DMS 273 treated with DMSO at 0.1 percent for 48 hours (cell line): Measurements from ENCODE around the gene HMGCR.
A peak's percentile ranks its signal among the peaks of the same experiment; 100 is the strongest.
"Not testable (repeated sequence)": the region's sequence is repeated elsewhere in the genome, so short reads cannot be mapped to it uniquely, and the experiment has no call there.

Experiments used
- DNase-seq: peaks from one replicate; lab custom pipeline; 2025; lab: John Stamatoyannopoulos, UW

The HMGCR gene

GRCh38 chr5:75336615-75337336 is at the start of gene HMGCR:
Gene HMGCR, plus strand, starts transcription at chr5:75337220. Its CDS starts 5,386 bp downstream, at chr5:75342606.
- peak; percentile 99 for DNase-seq

- not testable (repeated sequence) for DNase-seq
Observed at GRCh38 chr5:75291844-75292243, 45.2 kb upstream of the HMGCR start.

GRCh38 chr5:75300084-75300483 is 36.9 kb upstream of the HMGCR start:
- no peak for DNase-seq

- DNase-seq = no peak
Observed at GRCh38 chr5:75303419-75303818, 33.6 kb upstream of the HMGCR start.

GRCh38 chr5:75304486-75304885 is 32.5 kb upstream of the HMGCR start:
- DNase-seq = not testable (repeated sequence)

GRCh38 chr5:75306746-75307145 is 30.3 kb upstream of the HMGCR start:
- no peak for DNase-seq

- no peak for DNase-seq
Observed at GRCh38 chr5:75310212-75310611, 26.8 kb upstream of the HMGCR start.

- not testable (repeated sequence) for DNase-seq
Observed at GRCh38 chr5:75319148-75319547, 17.9 kb upstream of the HMGCR start.

- DNase-seq = no peak
Observed at GRCh38 chr5:75319638-75320037, 17.4 kb upstream of the HMGCR start.

- DNase-seq = no peak
Observed at GRCh38 chr5:75320371-75320770, 16.6 kb upstream of the HMGCR start.

- DNase-seq = no peak
Observed at GRCh38 chr5:75322066-75322465, 15.0 kb upstream of the HMGCR start.

GRCh38 chr5:75324791-75325190 is 12.2 kb upstream of the HMGCR start:
- DNase-seq = no peak

GRCh38 chr5:75325242-75325641 is 11.8 kb upstream of the HMGCR start:
- DNase-seq = no peak

- DNase-seq = no peak
Observed at GRCh38 chr5:75330404-75330803, 6.6 kb upstream of the HMGCR start.

- DNase-seq = no peak
Observed at GRCh38 chr5:75331095-75332090, 5.6 kb upstream of the HMGCR start.

- not testable (repeated sequence) for DNase-seq
Observed at GRCh38 chr5:75333759-75334158, 3.3 kb upstream of the HMGCR start.

- DNase-seq = not testable (repeated sequence)
Observed at GRCh38 chr5:75334413-75334812, 2.6 kb upstream of the HMGCR start.

- no peak for DNase-seq
Observed at GRCh38 chr5:75335486-75335885, 1.5 kb upstream of the HMGCR start.

- peak; percentile 88 for DNase-seq
Observed at GRCh38 chr5:75335952-75336614, 937 bp upstream of the HMGCR start.

GRCh38 chr5:75337366-75338021 is 474 bp downstream of the HMGCR start:
- no peak for DNase-seq

- DNase-seq = no peak
Observed at GRCh38 chr5:75338408-75338807, 1.4 kb downstream of the HMGCR start.
